Fibroblast of the aortic adventitia (primary cell): ENCODE results near the gene WSB1. TPM values are rescaled to one million over a fixed set of nuclear protein-coding genes. Genes with fewer than 3 reads are reported as not detected.

Experiments used
- DNase-seq: peaks from one replicate; pipeline ENCODE4 v3.0.0-alpha.2; 2010; ENCODE audit warnings: low read depth
- H3K4me3 ChIP-seq: 2 replicates; pipeline ENCODE4 v1.5.1; 2011; ENCODE audit warnings: low read depth, mild to moderate bottlenecking, control low read depth, low read length, moderate library complexity
- total RNA-seq: library from RNA; depleted of rRNA; stranded (reverse); fragments of >200 nt; gene quantifications from 2 replicates; pipeline ENCODE4 v1.2.3, GENCODE V29; 2012; ENCODE audit warnings: low replicate concordance
- TF ChIP-seq, protein P1 (sequence below): IDR thresholded peaks from 2 replicates; pipeline ENCODE4 v1.5.1; 2011; ENCODE audit warnings: mild to moderate bottlenecking, low read length, control low read depth, inconsistent platforms; ENCODE audit not compliant: insufficient read depth

Gene WSB1
- total RNA-seq, 1 donor = 99.0 TPM

DNA sequence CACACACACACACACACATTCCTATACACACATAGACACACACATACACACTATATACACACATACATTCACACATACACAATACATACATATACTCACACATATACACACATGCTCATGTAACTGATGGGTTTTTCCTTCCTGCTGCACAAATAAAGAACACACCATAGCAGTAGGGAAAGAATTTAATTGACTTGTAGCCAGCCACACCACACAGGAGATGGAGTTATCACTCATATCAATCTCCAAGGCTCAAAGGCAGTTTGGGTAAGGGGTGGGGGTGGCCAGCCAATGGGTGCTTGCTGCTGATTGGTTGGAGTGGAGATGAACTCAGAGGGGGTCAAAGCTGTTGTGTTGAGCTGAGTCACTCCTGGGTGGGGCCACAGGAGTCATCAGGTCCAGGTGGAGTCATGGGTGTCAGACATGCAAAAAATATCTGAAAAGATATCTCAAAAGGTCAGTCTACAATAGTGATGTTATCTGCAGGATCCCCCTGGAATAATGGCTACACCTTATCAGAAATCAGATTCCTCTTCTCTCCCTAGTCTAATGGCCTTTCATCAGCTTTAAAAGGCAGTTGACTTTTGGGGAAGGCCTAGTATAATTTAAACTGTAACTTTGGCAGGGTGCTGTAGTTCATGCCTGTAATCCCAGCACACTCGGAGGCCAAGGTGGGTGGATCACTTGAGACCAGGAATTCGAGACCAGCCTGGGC is 46.1 kb downstream of the WSB1 start:
- TF ChIP-seq, protein P1, sequence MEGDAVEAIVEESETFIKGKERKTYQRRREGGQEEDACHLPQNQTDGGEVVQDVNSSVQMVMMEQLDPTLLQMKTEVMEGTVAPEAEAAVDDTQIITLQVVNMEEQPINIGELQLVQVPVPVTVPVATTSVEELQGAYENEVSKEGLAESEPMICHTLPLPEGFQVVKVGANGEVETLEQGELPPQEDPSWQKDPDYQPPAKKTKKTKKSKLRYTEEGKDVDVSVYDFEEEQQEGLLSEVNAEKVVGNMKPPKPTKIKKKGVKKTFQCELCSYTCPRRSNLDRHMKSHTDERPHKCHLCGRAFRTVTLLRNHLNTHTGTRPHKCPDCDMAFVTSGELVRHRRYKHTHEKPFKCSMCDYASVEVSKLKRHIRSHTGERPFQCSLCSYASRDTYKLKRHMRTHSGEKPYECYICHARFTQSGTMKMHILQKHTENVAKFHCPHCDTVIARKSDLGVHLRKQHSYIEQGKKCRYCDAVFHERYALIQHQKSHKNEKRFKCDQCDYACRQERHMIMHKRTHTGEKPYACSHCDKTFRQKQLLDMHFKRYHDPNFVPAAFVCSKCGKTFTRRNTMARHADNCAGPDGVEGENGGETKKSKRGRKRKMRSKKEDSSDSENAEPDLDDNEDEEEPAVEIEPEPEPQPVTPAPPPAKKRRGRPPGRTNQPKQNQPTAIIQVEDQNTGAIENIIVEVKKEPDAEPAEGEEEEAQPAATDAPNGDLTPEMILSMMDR = no peak
- H3K4me3 ChIP-seq = no peak overlapping the region

DNA sequence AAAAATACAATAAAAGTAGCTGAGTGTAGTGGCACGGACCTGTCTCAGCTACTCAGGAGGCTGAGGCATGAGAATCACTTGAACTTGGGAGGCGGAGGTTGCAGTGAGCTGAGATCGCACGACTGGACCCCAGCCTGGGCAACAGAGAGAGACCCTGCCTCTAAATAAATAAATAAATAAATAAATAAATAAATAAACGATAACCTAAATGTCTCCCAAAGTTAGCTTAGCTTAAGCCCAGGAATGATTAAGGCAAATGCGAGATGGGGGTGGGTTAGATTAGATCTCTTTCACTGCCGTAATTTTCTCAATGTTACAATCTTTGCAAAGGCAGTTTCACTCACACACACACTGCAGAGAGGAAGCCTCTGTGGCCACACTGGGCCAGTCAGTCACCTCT is 46.7 kb downstream of the WSB1 start:
- no peak for DNase-seq
- TF ChIP-seq, protein P1 = no peak
- no peak overlapping the region for H3K4me3 ChIP-seq

More for the DNA sequence above, 46.1 kb downstream of the WSB1 start:
- no peak for DNase-seq

DNA sequence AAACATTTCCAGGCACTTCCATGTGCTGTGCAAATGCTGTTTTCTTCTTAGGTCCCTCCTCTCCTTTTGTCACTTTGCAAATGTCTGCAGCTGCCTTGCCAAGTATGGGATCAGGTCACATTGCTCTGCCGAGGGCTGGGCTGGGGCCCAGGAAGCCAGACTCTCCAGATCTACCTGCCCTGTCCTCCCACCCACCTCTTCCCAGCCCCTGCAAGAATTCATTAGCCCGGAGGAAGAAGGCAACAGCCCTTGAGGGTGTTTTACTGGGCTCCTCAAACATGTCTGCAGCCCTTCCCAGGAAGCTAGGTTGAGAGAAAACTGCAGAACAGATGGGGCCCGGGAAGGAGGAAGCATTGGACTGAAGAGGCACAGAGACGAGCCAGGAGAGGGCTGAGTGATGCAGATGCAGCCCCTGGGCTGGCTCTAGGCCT is 47.1 kb downstream of the WSB1 start:
- no peak overlapping the region for H3K4me3 ChIP-seq
- DNase-seq = no peak
- TF ChIP-seq, protein P1 = no peak

DNA sequence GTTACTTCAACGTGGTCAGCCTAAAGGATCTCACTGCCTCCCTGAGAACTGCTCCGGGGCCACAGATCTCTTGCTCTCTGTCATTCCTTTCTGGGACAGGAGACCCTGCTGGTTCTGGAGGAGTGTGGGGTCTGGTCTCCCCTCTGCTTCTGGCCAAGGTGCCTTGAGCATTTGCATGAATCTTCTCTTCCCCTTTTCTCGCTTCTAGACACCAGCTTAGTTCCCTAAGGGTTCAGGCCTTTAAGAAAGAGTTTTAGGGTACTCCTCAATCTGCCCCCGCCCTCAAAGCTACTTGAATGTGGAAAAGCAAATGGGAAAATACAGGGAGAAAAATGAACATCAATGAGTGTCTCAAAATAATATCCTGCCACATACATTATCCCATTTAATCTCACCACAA is 48.1 kb downstream of the WSB1 start:
- no peak for DNase-seq
- TF ChIP-seq, protein P1 = no peak
- H3K4me3 ChIP-seq = no peak overlapping the region

DNA sequence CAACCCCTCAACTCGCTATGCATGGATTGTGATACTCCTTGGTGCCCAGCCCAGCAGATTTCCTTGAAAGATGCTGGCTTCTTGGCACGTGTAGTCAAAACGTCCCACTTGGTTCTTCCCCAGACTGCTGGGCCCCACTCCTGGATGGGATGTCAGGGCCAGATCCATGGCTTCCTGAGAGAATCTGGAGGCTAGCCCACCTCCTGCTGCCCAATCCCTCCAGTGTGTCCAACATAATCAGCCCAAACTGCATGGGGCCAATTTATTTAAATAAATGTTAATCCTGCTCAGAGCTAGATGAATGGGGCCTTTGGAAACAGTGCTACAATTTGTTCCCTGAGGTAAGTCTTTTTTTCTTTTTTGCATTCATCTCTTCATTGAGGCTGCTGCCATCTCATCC is 49.4 kb downstream of the WSB1 start:
- H3K4me3 ChIP-seq = no peak overlapping the region
- DNase-seq = no peak
- TF ChIP-seq, protein P1 = no peak

DNA sequence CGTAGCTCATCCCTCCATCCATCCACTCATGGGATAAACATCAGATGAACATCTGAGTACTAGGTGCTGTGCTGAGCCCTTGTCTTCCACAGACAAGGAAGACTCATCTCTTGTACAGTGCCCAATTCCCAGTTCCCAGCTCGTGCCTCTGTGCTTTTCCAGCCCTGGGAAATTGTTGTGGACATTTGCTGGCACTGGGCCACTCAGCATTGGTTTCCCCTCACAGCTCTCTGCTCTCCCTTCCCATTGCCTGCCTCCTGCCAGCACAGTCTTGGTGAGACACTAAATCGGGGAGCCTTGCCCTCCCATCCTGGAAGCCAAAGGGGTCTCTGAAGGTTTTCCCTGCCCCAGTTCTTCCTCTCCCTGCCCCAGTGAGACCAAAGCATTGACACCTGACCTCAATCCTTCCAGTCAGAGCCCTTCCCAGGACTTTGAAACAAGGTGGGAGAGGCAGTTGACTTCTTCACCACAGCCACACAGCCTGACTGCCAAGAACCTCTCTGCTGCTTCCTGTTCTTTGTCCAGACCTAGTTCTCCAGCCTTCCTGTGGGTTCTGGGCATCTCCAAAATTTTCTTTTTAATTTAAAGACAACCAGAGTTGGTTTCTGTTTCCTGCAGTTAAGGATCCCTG is 50.2 kb downstream of the WSB1 start:
- H3K4me3 ChIP-seq = no peak overlapping the region
- TF ChIP-seq, protein P1 = no peak
- DNase-seq = peak; percentile 57
